ENCODE measurements around the gene RERE.

GRCh38 chr1:8430476-8430875 is 387.0 kb downstream of the RERE start:
- TF ChIP-seq, protein P1, sequence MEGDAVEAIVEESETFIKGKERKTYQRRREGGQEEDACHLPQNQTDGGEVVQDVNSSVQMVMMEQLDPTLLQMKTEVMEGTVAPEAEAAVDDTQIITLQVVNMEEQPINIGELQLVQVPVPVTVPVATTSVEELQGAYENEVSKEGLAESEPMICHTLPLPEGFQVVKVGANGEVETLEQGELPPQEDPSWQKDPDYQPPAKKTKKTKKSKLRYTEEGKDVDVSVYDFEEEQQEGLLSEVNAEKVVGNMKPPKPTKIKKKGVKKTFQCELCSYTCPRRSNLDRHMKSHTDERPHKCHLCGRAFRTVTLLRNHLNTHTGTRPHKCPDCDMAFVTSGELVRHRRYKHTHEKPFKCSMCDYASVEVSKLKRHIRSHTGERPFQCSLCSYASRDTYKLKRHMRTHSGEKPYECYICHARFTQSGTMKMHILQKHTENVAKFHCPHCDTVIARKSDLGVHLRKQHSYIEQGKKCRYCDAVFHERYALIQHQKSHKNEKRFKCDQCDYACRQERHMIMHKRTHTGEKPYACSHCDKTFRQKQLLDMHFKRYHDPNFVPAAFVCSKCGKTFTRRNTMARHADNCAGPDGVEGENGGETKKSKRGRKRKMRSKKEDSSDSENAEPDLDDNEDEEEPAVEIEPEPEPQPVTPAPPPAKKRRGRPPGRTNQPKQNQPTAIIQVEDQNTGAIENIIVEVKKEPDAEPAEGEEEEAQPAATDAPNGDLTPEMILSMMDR (conservative IDR thresholded peaks at IDR 0.05 in 1 of 2, IDR thresholded peaks at IDR 0.05 in 1 of 2; ENCODE audit: extremely low read depth in 1 of 2, insufficient read depth in 1 of 2, low read depth in 1 of 2, low read length in 2 of 2), result no peak
- no peak for TF ChIP-seq EZH2 (IDR thresholded peaks at IDR 0.05; ENCODE audit: borderline replicate concordance, low read length)
